PC-9 (cell line): ENCODE results near the gene STX2.

Experiments used
- EZH2 ChIP-seq: fragments of 200-600 bp; sonication (generic); IDR thresholded peaks from 2 replicates; pipeline ENCODE4 v1.8.0; 2017; ENCODE audit warnings: antibody characterized with exemption, low read depth
- TF ChIP-seq, protein P1 (sequence below): fragments of 200-600 bp; sonication (generic); conservative IDR thresholded peaks from 2 replicates; pipeline ENCODE4 v1.6.1; 2017; ENCODE audit warnings: mixed run types, antibody characterized with exemption, mild to moderate bottlenecking, moderate library complexity

DNA sequence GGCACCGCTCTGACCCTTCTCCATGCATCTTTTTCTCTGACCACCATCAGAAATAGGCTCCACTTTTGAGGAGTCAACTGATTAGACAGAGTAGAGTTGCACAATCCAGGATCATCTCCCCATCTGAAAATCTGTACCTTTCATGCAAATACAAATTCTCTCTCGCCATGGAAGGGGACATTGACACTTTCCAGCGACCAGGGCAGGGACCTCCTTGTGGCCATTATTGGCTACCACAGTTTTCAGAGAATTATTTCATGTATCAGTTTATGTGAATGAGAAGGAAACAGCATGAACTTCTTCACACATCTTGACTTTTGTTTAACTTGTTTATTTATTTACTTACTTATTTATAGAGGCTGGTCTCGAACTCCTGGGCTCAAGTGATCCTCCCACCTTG, 19.0 kb upstream of the STX2 start:
- TF ChIP-seq, protein P1, sequence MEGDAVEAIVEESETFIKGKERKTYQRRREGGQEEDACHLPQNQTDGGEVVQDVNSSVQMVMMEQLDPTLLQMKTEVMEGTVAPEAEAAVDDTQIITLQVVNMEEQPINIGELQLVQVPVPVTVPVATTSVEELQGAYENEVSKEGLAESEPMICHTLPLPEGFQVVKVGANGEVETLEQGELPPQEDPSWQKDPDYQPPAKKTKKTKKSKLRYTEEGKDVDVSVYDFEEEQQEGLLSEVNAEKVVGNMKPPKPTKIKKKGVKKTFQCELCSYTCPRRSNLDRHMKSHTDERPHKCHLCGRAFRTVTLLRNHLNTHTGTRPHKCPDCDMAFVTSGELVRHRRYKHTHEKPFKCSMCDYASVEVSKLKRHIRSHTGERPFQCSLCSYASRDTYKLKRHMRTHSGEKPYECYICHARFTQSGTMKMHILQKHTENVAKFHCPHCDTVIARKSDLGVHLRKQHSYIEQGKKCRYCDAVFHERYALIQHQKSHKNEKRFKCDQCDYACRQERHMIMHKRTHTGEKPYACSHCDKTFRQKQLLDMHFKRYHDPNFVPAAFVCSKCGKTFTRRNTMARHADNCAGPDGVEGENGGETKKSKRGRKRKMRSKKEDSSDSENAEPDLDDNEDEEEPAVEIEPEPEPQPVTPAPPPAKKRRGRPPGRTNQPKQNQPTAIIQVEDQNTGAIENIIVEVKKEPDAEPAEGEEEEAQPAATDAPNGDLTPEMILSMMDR: no peak
- TF ChIP-seq EZH2: no peak
